GM21367 (cell line): ENCODE data around the gene NEURL3.
A peak's percentile ranks its signal among the peaks of the same experiment; 100 is the strongest.

Source experiments
- ATAC-seq: cut with Tn5 transposase; IDR thresholded peaks from one replicate; pipeline ENCODE4 v1.9.1; 2021; ENCODE audit not compliant: unreplicated experiment

Gene NEURL3

DNA sequence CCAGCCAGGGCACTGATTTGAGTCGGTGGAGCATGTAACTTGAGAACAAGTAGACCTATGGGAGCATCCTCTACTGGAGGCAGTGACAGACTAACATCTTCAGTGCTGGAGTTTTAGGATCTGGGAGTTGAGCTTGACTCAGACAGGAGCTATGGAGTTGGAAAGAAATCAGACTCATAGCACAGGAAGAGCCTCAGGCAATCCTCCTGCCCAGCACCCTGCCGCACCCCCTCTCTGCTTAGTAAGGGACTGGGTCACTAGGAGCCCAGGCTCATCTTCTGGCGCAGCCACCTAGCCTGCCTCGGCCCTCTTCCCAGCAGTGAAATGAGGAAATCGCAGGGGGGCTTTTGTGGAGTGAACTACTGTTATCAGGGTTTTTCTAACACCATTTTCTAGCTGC is 35.0 kb upstream of the NEURL3 start:
- no peak for ATAC-seq

DNA sequence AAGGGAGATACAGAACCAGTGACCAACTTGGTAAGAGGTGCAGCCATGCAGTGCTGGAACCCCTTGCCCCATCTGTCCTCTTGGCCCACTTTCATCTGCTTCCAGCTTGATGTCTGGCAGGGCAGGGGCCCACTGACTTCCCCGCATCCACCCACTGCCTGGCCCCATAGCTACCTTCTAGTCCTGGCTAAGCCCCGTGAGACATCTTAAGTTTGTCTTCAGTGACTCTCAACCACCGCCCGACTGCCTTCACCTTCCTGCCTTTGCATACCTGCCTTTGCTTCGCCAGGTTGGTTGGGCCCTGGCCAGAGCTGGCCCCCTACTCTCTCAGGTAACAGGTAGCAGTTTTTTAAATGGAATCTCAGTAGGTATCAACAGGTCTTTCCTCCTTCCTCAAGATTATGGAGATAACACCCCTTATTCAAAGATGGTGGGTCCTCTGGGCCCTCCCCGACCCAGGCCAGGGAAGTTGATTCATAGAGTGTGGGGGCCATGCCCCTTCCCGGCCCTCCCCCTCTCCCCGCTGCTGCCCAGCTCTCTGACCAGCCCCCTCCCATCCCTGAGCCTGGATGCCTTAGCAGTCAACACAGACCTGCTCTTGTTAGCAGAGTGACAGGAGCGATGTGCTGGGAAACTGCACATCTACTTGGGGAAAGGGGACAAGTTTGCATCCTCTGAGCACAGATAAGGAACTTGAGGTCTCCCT is 34.2 kb upstream of the NEURL3 start:
- no peak for ATAC-seq

DNA sequence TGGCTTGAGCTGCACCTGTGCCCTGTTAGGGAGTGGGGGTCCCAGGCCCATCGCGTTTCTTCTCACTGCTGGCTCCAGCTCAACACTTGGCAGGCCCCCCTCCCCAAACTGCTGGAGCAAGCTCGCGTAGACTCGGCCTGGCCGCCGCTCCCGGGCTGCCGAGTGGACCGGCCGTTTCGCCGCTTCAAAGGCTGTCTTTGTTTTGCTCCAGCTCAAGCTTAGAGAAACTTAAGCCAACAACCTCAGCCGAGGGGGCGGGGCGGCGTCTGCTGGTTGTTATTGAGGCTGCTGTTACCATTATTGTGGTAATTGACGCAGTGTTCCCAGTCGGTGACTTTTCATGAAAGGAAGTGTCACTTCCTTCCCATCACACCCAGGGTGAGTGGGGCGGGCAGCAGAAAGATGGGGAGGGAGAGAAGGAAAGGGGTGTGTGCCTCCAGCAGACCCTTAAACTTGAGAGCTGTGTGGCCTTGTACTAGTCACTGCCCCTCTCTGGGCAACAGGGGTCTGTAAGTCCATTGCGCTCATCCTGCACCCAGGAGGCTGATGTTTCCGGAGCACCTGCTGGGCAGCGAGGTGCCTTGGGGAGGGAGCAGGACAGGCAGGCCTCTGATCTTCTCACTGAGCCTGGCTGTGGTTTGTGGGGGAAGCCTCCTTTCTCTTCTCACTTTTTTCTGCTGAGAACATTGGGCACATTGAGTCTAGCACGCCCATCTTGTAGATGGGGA is 33.5 kb upstream of the NEURL3 start:
- no peak for ATAC-seq

DNA sequence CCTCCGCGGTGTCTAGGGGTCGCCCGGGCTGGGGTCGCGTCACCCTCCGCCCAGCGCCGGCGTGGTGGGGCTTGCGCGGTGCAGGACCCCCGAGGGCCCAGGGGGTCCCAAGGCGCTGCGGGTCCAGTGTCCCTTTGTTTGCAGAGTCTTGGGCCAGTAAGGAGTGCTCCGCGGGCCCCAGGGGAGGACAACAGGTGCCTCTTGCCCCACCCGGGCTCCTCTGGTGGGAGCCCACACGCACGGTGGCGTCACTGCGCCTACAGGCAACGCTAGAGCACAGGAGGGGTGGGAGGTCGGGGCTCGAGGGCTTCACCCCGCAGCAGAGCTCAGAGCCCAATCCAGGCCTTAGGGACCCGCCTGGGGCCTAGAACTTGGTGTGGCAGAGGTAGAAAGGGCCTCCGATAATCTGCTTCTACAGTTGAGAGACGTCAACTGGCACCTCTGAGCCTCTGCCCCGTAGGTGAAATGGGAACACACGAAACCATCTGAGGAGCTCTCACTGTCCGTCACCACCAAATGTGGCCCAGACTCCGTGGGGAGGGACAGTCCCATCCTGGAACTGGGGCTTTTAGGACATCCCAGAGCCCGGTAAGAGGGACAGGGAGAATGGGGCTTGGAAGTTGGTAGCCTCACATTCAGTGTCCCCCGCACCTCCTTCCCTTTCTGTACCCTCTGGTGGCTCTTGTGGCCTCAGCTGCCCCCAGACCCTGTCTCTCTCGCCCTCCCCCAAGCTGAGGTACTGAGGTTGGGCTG is 32.8 kb upstream of the NEURL3 start:
- ATAC-seq: no peak

DNA sequence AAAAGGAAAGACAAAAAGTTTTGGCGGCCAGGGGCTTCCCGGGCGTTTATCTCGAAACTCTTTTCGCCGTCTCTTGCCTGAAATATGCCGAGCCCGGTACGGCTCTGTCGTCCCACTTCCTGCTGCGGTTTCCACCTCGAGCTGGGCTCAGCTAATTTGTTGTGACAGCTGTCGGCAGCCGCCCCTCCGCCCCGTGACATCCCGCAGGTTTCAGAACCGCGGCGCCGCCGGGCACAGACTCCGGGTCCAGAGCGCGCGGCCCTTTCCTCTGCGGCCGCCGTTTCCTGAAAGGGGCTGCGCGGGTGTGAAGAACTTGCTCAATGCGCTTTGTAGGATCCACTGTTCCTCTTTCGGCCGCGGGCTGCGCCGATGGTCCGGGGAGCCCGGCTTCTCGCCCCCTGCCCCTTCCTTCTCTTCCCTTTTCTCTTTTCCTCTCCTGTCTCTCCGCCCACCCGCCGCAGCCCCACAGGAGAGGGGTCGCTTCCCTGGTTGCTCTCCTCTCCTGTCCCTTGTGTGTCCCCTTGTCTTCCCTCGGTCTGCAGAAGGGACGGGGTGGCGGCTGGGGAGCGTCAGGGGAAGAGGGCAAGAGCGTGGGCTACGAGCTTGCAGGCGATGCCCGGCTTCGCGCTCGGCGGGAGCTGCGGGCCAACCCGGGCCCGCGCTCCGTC is 32.0 kb upstream of the NEURL3 start:
- ATAC-seq: peak; percentile 35

DNA sequence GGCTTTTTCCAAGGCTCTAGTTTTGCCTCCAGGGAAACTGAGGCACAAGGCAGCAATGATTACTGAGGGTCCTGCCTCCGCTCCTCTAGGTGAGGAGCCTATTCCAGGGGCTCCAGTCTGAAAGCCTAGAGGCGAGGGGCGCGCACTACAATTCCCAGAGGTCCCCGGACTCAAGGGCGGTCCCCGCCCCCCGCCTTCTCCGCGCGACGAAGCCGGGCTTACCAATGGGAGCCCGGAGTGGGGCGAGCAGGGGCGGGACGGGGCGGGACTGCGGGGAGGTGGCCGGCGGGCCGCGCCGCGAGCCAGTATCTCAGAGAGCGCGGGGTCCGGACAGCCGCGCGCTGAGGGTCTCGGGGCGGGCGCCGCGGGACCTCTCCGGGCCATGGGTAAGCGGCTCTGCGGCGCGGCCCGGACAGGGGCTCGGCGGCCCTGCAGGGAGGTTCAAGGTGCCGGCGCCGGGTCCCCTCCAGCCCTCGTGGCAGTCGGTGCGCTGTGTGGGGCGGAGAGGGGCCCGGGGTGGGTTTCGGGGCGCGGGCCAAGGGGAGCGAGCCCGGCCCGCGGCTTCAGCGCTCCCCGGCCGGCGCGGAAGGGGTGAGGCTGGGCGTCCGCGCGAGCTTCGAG is 31.4 kb upstream of the NEURL3 start, which contains the start of gene ARID5A:
ARID5A (plus strand) TSS at position 308 of the 621 bp plus-strand sequence; CDS start at position 383, 75 bp downstream.
- peak; percentile 40 for ATAC-seq

DNA sequence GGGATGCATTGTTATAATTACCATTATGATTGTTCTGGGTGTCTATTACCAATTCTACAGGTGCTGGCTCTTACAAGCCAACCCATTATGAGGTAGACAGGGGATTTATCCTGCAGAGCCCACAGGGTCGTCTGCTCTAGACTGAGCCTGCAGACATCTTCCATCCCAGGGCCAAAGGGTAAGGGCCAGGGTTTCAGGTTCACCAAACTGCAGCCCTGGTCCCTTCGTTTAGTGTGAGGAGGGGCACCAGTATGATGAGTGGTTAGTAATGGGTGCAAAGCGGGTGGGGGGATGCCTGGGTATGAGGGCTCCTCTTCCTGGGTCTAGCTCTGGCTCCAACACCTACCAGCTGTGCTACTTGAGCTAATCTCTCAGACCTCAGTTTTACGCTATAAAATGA is 30.2 kb upstream of the NEURL3 start:
- no peak for ATAC-seq

DNA sequence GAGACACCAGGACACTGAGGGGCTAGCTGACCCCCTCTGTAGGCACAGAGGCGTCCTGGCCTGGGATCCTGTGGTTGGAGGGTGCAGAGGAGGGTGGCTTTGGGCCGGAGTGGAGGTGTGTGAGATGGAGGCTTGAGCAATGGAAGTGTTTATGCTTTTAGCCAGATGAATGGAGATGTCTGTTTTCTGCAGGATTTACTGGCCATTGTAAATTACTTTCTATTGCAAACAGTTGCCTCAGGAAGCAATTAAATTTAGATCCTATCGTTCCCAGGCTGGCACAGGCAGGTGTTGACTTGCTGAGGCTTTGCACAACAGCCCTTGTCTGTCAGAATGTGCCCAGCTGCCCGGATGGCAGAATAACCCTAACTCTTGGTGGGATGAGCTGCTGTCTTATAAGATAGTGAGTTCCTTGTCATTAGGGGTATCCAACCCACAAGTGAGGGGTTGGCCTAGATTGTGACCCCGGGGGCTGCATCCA is 29.6 kb upstream of the NEURL3 start:
- ATAC-seq: no peak

DNA sequence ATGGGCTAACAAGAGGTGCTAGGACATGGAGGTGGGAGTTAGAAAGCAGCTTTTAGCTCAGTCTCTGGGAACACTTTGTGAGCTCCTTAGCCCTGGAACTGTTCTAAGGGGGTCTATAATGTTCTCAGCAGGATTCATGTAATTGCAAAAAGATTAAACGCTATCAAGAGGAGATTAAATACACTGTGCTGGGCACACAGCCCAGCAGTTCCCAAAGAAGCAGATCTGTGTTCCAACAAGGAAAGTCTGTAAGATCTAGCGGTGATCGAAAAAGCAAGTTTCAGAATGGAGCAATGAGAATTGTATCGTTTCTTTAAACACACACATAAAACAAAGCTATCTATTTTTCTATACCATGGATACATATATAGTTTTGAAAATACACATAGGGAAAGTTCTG is 29.0 kb upstream of the NEURL3 start:
- ATAC-seq: no peak

DNA sequence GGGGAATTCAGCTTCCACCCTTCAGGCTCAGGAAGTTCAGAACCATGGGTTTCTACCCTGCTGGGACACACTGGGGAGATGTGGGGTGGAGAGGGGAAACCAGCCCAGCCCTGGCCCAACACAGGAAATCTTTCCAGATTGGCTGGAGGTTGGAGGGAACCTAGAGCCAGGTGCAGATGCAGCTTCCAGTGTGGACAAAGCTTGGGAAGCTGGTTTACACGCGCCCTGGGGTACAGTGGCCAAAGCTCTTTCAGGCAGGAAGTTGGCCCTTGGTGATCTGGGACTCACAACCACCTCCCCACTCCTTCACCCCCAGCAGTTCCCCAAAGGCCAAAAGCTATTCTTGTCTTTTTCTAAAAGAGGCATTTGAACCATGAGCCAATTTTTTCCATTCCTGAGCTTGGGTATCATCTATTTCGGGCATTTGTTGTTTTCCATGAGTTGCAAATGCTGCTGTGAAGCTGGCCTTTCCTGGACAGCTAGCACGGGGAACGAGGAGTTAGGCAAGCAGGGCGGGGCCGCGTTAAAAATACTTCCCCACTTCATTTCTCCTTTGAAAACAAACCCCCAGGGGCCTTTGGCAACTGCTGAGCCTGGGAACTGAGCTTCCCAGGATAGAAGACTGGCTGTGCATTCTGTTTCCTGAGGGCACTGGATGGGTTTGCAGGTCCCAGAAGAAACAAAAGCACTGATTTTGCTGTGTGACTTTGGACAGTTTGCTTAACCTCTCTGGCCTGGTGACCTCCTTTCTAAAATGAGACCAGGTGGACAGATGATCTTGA is 28.3 kb upstream of the NEURL3 start:
- no peak for ATAC-seq

DNA sequence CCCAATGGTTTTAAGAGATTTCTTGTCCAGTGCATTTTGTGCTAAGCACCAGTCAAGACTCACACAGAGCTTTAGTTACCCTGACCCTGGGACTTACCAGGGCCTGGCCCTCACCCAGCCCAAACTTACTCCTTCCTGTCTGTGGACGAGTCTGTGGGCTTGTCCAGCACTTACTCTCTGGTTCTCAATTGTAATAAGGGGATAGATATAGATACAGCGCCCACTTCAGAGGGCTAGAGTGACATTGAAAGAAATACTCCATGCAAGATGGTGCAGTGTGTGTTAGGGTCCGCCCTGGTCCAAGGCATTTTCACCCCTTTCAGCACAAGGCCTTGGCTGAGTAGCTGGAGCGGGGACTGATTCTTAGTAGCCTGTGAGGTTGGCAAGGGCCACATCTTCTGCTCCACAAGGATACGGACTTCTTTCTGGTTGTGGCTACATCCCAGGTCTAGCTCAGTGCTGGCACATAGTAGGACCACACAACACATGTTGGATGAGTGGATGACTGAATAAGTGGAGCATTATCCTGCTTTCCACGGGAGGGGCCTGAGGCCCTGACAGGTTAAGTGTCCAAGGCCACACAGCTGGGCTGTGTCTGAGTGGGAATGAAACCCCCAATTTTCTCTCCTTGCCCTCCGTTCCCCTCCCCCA is 27.6 kb upstream of the NEURL3 start:
- no peak for ATAC-seq

DNA sequence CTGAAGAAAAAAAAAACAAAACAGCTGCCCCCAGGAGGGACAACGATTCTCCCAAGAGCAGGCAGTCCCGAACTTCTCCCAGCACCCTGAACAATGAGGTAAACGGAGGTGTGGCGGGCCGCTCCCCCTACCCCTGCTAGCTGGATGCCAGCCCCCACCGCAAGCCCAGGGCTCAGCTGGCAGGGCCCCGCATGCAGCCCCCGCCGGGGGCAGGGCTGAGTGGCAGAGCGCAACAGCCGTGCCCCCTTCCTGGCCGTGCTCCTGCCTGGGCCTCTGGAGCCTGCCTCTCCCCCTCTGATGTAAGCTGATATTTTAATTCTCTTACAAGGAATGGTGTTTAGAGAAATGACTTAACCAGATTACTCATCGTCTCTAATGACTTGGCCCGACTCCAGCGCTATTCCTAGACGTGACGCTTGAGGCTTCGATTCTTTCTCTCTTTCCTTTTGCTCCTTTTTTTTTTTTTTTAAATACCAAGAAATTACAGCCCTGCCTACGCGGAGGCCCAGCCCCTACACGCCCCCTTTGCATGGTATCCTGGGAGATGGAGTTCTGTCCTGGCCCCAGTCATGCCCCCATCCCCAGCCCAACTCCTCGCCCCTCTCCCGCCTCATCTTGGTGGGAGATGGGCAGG is 26.8 kb upstream of the NEURL3 start:
- peak; percentile 29 for ATAC-seq

DNA sequence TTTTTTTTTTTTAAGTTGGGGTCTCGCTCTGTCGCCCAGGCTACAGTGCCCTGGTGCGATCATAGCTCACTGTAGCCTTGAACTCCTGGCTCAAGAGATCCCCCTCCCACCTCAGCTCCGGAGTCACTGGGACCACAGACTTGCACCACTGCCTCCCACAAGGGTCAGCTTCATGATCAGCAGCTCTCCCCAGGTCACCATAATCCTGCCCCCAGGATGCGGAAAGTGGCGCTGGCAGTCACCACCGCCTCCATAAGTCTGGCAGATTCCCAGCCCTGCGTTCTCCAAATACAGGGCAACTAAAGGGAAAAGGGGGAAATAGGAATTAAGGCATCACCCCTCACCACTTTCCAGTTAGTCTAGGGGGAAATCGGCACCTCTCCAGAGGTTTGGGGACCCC is 26.2 kb upstream of the NEURL3 start:
- no peak for ATAC-seq

DNA sequence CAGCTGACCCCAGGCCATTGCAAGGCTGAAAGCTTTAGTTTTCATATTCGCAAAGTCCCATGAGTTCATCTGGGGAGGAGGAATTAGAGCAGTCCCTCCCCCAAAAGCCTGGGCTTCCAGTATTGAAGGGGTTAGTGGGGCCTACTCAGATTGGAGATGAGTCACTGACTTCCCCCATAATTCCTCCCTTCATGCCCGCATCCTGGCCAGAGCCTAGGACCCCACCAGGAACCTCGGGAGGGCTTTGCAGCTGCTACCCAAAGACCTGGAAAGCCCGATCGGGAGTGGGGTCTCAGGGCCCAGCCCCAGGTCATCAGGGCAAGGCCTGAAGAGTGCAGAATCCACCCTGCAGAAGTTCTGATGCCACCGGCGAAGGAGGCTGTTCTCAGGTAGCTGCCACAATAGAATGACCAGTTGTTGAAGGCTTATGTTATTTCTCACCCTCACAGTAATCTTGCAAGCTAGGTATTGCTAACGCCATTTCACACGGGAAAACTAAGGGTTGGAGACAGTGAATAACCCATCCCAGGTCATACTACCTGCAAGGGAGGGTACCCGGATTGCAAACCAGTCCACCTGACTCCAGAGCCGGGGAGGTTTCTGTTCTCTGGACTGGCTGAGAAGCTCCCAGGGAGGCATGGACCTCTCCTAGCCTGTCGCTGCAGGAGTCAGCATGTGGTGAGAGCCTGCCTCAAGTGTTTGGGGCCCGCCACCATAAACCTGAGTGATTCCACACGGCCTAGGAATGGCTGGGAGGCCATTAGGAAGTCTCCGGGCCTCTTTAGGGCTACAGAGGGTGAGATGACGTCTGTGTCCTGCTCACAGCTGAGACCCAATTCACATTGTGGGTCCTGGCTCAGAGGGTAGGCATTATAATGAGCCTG is 25.6 kb upstream of the NEURL3 start:
- ATAC-seq: no peak

DNA sequence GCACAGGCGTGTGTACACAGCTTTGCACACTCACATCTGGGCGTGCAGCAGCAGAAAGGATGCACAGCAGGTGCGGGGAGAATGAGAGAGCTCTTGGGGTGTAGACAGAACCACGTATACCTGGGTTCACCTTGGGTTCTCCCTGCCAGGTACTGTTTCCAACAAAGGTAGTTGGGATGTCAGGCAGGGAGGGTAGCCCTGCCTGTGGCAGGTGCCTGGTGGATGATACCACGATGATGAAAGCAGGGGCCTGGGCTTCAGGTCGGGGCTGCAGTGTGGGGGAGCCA is 24.9 kb upstream of the NEURL3 start:
- no peak for ATAC-seq

DNA sequence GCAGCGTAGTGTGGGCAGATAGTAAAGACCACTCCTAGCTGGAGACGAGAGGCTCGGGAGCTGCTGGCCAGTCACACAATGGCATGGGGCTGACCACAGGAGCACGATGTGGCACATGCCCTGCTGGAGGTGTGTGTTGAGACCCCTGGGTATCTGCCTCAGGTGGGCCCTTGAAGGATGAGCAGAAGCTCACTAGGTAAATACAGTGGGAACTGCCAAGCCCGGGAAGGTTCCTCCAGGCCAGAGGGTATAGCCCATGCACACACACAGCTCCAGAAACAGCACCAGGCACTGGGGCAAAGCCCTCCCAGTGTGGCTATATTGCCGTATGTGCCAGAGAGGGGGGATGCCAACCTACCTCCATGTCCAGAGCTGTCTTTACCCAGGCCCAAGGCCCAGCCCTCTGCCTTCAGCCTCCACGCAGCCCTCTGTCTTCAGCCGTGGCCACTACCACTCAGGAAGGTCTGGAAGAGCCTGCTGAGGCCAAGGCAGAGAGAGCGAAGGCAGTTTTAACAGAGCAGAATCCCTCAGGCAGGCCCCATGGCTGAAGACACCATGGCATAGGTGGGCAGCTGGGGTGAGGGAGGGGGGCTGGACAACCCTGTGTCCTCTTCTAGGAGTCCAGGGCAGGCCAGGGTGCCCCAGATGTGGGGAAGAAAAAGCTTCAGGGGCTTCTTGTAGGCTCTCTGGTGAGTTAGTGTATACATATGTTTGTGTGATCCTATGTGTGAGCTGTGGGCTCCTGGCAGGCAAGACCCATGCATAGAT is 24.4 kb upstream of the NEURL3 start:
- ATAC-seq: no peak

DNA sequence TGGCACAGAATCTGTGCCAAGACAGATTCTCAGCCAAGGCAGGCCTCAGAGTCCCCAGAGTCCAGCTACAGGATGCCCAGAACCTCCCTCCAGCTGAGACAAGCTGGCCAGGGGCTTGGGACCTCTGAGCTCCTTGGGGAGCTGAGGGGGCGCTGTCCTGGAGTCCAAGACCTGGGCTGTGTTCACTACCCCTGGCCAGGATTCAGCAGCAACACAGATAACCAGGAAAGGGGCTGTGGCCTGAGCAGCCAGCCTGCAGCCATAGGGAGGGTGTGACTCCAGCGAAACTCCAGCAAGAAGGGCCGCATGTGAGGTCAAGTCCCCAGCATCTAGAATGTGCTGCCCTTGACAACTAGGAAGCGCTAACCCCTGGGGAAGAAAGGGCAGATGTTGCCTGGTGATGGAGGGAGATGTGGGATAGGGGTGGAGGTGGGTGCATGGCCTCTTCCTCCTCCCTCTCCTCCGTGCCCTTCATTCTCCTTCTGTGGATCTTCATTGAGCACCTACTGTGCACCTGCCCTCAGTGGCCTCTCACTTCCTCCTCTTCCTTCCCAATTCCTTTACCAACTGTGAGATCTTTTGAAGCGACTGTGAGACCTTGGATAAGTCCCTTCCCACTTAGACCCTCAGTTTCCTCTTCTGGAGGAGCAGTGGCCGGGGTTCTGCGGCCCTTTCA is 23.7 kb upstream of the NEURL3 start:
- no peak for ATAC-seq
